Measurements from ENCODE around the gene MAML1. TPM values are rescaled to one million over a fixed set of nuclear protein-coding genes. Genes with fewer than 3 reads are reported as not detected.

Gene MAML1
- total RNA-seq, 1 donor from 2014 or later, result 42.6 TPM

DNA sequence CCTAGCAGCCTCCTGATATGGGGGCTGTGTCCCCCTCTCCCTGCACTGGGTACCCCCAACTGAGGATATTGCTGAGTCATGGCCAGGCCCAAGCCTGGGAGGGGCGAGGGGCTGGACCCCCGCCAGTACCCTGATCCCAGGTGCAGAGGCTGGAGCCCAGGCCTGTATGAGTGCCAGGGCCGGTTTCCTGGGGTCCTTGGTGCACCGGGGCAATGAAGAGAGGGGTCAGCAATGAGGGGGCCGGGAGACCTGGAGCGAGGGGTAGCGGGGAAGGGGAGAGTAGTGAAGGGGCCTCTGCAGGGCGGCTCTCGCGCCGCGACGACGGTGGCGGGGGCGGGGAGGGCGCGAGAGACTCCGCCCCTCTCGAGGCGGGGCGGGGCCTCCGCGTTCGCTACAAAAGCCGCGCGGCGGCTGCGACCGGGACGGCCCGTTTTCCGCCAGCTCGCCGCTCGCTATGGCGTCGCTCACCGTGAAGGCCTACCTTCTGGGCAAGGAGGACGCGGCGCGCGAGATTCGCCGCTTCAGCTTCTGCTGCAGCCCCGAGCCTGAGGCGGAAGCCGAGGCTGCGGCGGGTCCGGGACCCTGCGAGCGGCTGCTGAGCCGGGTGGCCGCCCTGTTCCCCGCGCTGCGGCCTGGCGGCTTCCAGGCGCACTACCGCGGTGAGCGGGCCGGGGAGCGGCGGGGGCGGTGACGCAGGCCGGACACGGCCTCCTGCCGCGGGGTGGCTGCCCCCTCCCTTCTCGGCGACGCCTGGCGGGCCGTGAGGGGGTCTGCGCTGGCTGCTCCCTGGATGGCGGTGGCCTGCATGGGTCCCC is 88.1 kb downstream of the MAML1 start, which contains the start of gene SQSTM1:
Gene SQSTM1 (plus strand): TSS at position 423 of the 815 bp plus-strand sequence. CDS start 32 bp downstream, at position 455.
- DNase-seq (ENCODE audit: extremely low spot score, unreplicated experiment), result peak; percentile 87
- peak within 1 kb of the TSS; percentile 95 for H3K4me3 Mint-ChIP-seq
- H3K27ac Mint-ChIP-seq, result peak within 1 kb of the TSS; percentile 96
- TF ChIP-seq, protein P1, sequence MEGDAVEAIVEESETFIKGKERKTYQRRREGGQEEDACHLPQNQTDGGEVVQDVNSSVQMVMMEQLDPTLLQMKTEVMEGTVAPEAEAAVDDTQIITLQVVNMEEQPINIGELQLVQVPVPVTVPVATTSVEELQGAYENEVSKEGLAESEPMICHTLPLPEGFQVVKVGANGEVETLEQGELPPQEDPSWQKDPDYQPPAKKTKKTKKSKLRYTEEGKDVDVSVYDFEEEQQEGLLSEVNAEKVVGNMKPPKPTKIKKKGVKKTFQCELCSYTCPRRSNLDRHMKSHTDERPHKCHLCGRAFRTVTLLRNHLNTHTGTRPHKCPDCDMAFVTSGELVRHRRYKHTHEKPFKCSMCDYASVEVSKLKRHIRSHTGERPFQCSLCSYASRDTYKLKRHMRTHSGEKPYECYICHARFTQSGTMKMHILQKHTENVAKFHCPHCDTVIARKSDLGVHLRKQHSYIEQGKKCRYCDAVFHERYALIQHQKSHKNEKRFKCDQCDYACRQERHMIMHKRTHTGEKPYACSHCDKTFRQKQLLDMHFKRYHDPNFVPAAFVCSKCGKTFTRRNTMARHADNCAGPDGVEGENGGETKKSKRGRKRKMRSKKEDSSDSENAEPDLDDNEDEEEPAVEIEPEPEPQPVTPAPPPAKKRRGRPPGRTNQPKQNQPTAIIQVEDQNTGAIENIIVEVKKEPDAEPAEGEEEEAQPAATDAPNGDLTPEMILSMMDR (conservative IDR thresholded peaks at IDR 0.05), result peak; percentile 44
- peaks cover 15% of the 10 kb centered on the region for H3K36me3 Mint-ChIP-seq
- peaks cover 31% of the 10 kb centered on the region for H3K4me1 Mint-ChIP-seq (ENCODE audit: unreplicated experiment)
- no peaks in the 10 kb centered on the region for H3K27me3 Mint-ChIP-seq
- no peaks in the 10 kb centered on the region for H3K9me3 Mint-ChIP-seq

DNA sequence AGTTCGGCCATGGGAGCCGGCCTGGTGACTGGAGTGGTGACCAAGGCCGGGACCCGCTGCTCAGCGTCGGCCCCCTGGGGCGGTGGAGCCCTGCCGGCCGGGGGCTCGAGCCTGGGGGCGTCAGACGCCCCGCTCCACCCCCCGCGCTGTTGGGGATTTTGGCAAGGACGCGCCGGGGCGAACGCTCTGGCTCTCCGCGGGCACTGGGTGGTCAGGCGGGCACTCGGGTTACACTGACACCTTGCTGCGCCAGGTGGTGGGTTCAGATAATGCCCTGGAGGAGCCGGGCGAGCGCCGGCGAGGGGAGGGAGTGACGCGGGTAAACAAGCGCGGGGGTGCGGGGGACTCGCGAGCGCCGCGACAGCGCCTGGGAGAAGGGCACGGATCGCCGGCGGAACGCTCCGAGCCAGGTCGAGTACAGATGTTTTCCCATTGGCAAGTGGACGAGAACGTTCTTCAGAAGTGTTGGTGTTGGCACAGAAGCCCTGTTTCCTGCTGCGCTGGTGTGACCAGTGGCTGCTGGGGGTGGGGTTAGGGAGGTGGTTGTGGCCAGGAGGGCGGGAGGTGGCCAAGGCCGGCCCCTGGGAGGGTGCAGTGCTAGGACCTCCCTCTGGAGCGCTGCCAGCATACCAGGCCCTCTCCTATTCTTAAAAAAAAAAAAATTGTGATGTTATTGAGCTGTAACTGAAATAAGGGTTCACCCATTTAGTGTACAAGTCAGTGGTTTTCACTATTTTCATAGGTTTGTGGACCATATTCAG is 88.9 kb downstream of the MAML1 start:
- peaks cover 29% of the 10 kb centered on the region for H3K4me1 Mint-ChIP-seq (ENCODE audit: unreplicated experiment)
- H3K4me3 Mint-ChIP-seq, result peak overlapping the region; percentile 95
- peaks cover 15% of the 10 kb centered on the region for H3K36me3 Mint-ChIP-seq
- H3K27ac Mint-ChIP-seq, result peak overlapping the region; percentile 96
- no peaks in the 10 kb centered on the region for H3K9me3 Mint-ChIP-seq
- no peak for DNase-seq (ENCODE audit: extremely low spot score, unreplicated experiment)
- no peaks in the 10 kb centered on the region for H3K27me3 Mint-ChIP-seq
- TF ChIP-seq, protein P1 (conservative IDR thresholded peaks at IDR 0.05), result peak; percentile 28

DNA sequence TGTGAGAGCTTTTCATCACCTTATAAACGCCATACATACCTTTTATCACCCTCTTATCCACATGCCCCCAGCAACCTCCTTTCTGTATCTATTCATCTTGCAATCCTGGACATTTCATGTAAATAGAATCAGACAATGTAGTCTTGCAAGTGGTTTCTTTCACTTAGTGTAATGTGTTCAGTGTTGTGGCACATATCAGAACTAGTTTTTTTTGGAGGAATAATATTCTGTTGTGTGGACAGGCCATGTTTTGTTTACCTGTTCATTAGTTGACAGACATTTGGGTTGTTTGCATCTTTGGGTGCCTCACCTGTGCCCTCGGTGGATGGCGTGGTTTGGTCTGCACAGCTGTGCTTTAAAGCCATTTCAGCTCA is 89.4 kb downstream of the MAML1 start:
- H3K4me1 Mint-ChIP-seq (ENCODE audit: unreplicated experiment), result peaks cover 29% of the 10 kb centered on the region
- TF ChIP-seq, protein P1 (conservative IDR thresholded peaks at IDR 0.05), result no peak

DNA sequence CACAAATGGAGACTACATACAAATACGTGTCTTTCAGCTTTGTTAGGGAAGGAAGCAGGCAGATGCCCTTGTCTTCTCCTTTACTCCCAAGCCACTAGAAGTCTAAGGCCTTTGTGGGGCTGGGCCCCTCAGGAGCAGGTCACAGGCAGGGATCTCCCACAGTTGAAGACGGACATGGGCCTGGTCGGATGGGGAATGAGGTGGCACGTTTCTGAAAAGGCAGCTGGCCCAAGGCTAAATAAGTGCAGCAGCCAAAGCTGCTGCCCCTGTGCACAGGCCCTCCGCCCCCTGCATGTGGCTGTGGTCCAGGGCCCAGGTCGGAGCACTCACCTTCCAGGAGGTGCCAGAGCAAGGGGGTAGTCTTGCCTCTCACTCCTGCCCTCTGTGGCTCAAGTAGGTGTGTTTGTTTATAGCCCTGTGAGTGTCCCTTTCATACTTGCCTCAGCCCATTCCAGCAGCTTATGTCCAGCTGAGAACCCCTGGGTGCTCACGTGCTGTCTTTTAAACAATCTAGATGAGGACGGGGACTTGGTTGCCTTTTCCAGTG is 89.9 kb downstream of the MAML1 start:
- H3K27me3 Mint-ChIP-seq, result no peaks in the 10 kb centered on the region
- DNase-seq (ENCODE audit: extremely low spot score, unreplicated experiment), result no peak
- peak overlapping the region; percentile 96 for H3K27ac Mint-ChIP-seq
- TF ChIP-seq, protein P1 (conservative IDR thresholded peaks at IDR 0.05), result no peak
- peak overlapping the region; percentile 95 for H3K4me3 Mint-ChIP-seq
- no peaks in the 10 kb centered on the region for H3K9me3 Mint-ChIP-seq
- H3K36me3 Mint-ChIP-seq, result peaks cover 16% of the 10 kb centered on the region
- H3K4me1 Mint-ChIP-seq (ENCODE audit: unreplicated experiment), result peaks cover 29% of the 10 kb centered on the region

More for the DNA sequence above, 89.4 kb downstream of the MAML1 start:
- no peak for DNase-seq (ENCODE audit: extremely low spot score, unreplicated experiment)
- peaks cover 15% of the 10 kb centered on the region for H3K36me3 Mint-ChIP-seq
- no peaks in the 10 kb centered on the region for H3K9me3 Mint-ChIP-seq
- H3K4me3 Mint-ChIP-seq, result peak overlapping the region; percentile 95
- H3K27ac Mint-ChIP-seq, result peak overlapping the region; percentile 96
- H3K27me3 Mint-ChIP-seq, result no peaks in the 10 kb centered on the region

DNA sequence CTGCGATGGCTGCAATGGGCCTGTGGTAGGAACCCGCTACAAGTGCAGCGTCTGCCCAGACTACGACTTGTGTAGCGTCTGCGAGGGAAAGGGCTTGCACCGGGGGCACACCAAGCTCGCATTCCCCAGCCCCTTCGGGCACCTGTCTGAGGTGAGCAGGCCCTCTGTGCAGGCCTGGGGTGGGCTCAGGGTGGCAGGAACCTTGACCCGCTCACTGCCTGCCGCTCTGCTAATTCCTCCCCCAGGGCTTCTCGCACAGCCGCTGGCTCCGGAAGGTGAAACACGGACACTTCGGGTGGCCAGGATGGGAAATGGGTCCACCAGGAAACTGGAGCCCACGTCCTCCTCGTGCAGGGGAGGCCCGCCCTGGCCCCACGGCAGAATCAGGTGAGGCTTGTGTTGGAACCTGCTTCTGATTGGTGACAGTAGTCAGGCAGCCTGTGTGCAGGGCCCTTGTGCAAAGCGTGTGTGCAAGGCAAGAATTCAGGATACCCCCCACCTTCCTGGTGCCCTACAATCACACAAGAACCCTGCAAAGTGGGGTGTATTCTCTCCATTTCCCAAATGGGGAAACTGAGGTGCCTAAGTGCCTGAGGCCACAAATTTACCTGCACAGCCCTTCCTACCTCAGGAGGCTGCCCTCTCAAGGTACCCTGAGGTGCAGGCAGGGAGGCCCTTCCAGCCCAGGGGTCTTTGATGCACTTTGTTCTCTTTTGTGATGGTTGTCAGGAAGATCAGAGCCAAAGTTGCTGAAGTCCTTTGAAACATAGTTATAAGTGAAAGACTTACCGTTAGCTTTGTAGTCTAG is 91.5 kb downstream of the MAML1 start:
- peaks cover 19% of the 10 kb centered on the region for H3K4me1 Mint-ChIP-seq (ENCODE audit: unreplicated experiment)
- no peaks in the 10 kb centered on the region for H3K9me3 Mint-ChIP-seq
- TF ChIP-seq, protein P1 (conservative IDR thresholded peaks at IDR 0.05), result no peak
- peaks cover 29% of the 10 kb centered on the region for H3K36me3 Mint-ChIP-seq
- H3K27me3 Mint-ChIP-seq, result no peaks in the 10 kb centered on the region
- peak overlapping the region; percentile 96 for H3K27ac Mint-ChIP-seq
- DNase-seq (ENCODE audit: extremely low spot score, unreplicated experiment), result no peak
- peak overlapping the region; percentile 62 for H3K4me3 Mint-ChIP-seq

Data from type B pancreatic cell (in vitro differentiated cells).